IMR-90 (cell line): ENCODE data around the gene TMEM170B. TPM values are rescaled to one million over a fixed set of nuclear protein-coding genes. Genes with fewer than 3 reads are reported as not detected.

Experiments used
- ATAC-seq: fragments of 200-7000 bp; cut with Tn5 transposase; 2 replicates; pipeline ENCODE4 v1.9.1; 2020; ENCODE audit warnings: low read depth, mild to moderate bottlenecking, moderate library complexity
- BruUV-seq: library from RNA; stranded (reverse); fragments of 400-500 nt; replicated peaks from 2 replicates; lab custom pipeline; 2021; lab: Mats Ljungman, UMichigan
- CTCF ChIA-PET: fragments of 300-600 bp; formaldehyde crosslinking; extraction: SDS; loops from one replicate; lab custom pipeline; 2021; ENCODE audit warnings: antibody characterized with exemption; lab: Yijun Ruan, JAX
- POLR2A ChIA-PET: fragments of 300-600 bp; sonication (Branson Sonifier 250); formaldehyde crosslinking; loops from one replicate; lab custom pipeline; 2022; ENCODE audit warnings: antibody characterized with exemption; ENCODE audit not compliant: unreplicated experiment; lab: Charles Lee
- DNase-seq: peaks from one replicate; pipeline ENCODE4 v3.0.0; 2013
- H2AFZ ChIP-seq: replicated peaks from 2 replicates; pipeline ENCODE3; 2013; ENCODE audit warnings: low read length, mild to moderate bottlenecking; ENCODE audit not compliant: poor library complexity
- H2AK5ac ChIP-seq: 2 replicates; pipeline ENCODE4 v1.6.1; 2013; ENCODE audit warnings: low read depth, low read length, inconsistent platforms
- H2AK9ac ChIP-seq: replicated peaks from 2 replicates; pipeline ENCODE3; 2013; ENCODE audit warnings: mild to moderate bottlenecking, low read depth, low read length, moderate library complexity; ENCODE audit not compliant: poor library complexity
- H2BK120ac ChIP-seq: 2 replicates; pipeline ENCODE4 v1.6.1; 2013; ENCODE audit warnings: low read depth, low read length, inconsistent platforms
- H2BK15ac ChIP-seq: 3 replicates; pipeline ENCODE4 v1.6.1; 2013; ENCODE audit warnings: low read depth, low read length, inconsistent platforms
- H2BK20ac ChIP-seq: 2 replicates; pipeline ENCODE4 v1.6.1; 2013; ENCODE audit warnings: low read depth, mild to moderate bottlenecking, inconsistent platforms, low read length, moderate library complexity
- H2BK5ac ChIP-seq: 2 replicates; pipeline ENCODE4 v1.6.1; 2013; ENCODE audit warnings: mild to moderate bottlenecking, low read depth, low read length, inconsistent platforms; ENCODE audit not compliant: poor library complexity, severe bottlenecking
- H3K14ac ChIP-seq: replicated peaks from 2 replicates; pipeline ENCODE4 v1.6.1; 2013; ENCODE audit warnings: low read depth, low read length, inconsistent platforms
- H3K18ac ChIP-seq: 2 replicates; pipeline ENCODE4 v1.6.1; 2013; ENCODE audit warnings: low read depth, low read length, control low read depth
- H3K23ac ChIP-seq: 2 replicates; pipeline ENCODE4 v1.6.1; 2013; ENCODE audit warnings: low read depth, low read length, inconsistent platforms
- H3K27ac ChIP-seq: 2 replicates; pipeline ENCODE4 v1.5.1; 2013; ENCODE audit warnings: mild to moderate bottlenecking, control low read depth, low read length; ENCODE audit not compliant: insufficient read depth
- H3K27me3 ChIP-seq: 2 replicates; pipeline ENCODE4 v1.6.1; 2013; ENCODE audit warnings: low read length; ENCODE audit not compliant: control insufficient read depth, insufficient read depth
- H3K36me3 ChIP-seq: 2 replicates; pipeline ENCODE4 v1.6.1; 2013; ENCODE audit warnings: low read length, mixed read lengths; ENCODE audit not compliant: control insufficient read depth, insufficient read depth
- H3K4ac ChIP-seq: 2 replicates; pipeline ENCODE4 v1.6.1; 2013; ENCODE audit warnings: low read depth, low read length, inconsistent platforms
- H3K4me1 ChIP-seq: 2 replicates; pipeline ENCODE4 v1.6.1; 2013; ENCODE audit warnings: low read length, mixed read lengths; ENCODE audit not compliant: control insufficient read depth, insufficient read depth
- H3K4me2 ChIP-seq: 2 replicates; pipeline ENCODE4 v1.6.1; 2013; ENCODE audit warnings: low read depth, mild to moderate bottlenecking, control low read depth, low read length, moderate library complexity
- H3K4me3 ChIP-seq: 2 replicates; pipeline ENCODE4 v1.5.1; 2013; ENCODE audit warnings: low read depth, mild to moderate bottlenecking, control low read depth, low read length, moderate library complexity; ENCODE audit not compliant: insufficient read depth
- H3K56ac ChIP-seq: 2 replicates; pipeline ENCODE4 v1.6.1; 2013; ENCODE audit warnings: low read length, inconsistent platforms; ENCODE audit not compliant: insufficient read depth; ENCODE audit errors: extremely low read depth
- H3K79me1 ChIP-seq, 2 experiments: 2 replicates each; pipeline ENCODE4 v1.6.1; 2013; ENCODE audit warnings: low read length in 2 of 2, inconsistent platforms in 1 of 2, low read depth in 1 of 2
- H3K9ac ChIP-seq: 2 replicates; pipeline ENCODE4 v1.6.1; 2013; ENCODE audit warnings: low read depth, low read length, control low read depth
- H3K9me1 ChIP-seq: 2 replicates; pipeline ENCODE4 v1.6.1; 2013; ENCODE audit warnings: low read length, inconsistent platforms; ENCODE audit not compliant: insufficient read depth
- H3K9me3 ChIP-seq: 2 replicates; pipeline ENCODE4 v1.6.1; 2013; ENCODE audit warnings: low read length; ENCODE audit not compliant: control insufficient read depth, insufficient read depth
- H4K20me1 ChIP-seq: 2 replicates; pipeline ENCODE4 v1.6.1; 2013; ENCODE audit warnings: low read length, inconsistent platforms; ENCODE audit not compliant: insufficient read depth
- H4K5ac ChIP-seq: 2 replicates; pipeline ENCODE4 v1.6.1; 2013; ENCODE audit warnings: mild to moderate bottlenecking, low read depth, low read length, control low read depth
- H4K8ac ChIP-seq, 2 experiments: 2 replicates each; pipeline ENCODE4 v1.6.1; 2013; ENCODE audit warnings: low read depth in 2 of 2, low read length in 2 of 2, control low read depth in 1 of 2, inconsistent platforms in 1 of 2
- H4K91ac ChIP-seq: 2 replicates; pipeline ENCODE4 v1.6.1; 2013; ENCODE audit warnings: low read depth, low read length, inconsistent platforms; ENCODE audit not compliant: insufficient read depth
- BHLHE40 ChIP-seq: fragments of 150-350 bp; IDR thresholded peaks from 2 replicates; pipeline ENCODE4 v1.6.1; 2016; ENCODE audit warnings: mild to moderate bottlenecking, low read depth, low read length
- CEBPB ChIP-seq: IDR thresholded peaks from 2 replicates; pipeline ENCODE4 v1.6.1; 2012; ENCODE audit warnings: low read depth, low read length, improper control_type of control experiment
- MAFK ChIP-seq: IDR thresholded peaks from 2 replicates; pipeline ENCODE4 v1.6.1; 2012; ENCODE audit warnings: low read depth, low read length, improper control_type of control experiment
- MXI1 ChIP-seq: IDR thresholded peaks from 2 replicates; pipeline ENCODE4 v1.6.1; 2012; ENCODE audit warnings: low read depth, mild to moderate bottlenecking, low read length, moderate library complexity, borderline replicate concordance
- POLR2A ChIP-seq: IDR thresholded peaks from 2 replicates; pipeline ENCODE4 v1.6.1; 2012; ENCODE audit warnings: mild to moderate bottlenecking, low read depth, low read length
- RAD21 ChIP-seq: IDR thresholded peaks from 2 replicates; pipeline ENCODE4 v1.6.1; 2012; ENCODE audit warnings: low read length, improper control_type of control experiment
- SMC3 ChIP-seq: fragments of 150-350 bp; IDR thresholded peaks from 2 replicates; pipeline ENCODE4 v1.6.1; 2016; ENCODE audit warnings: low read depth, mild to moderate bottlenecking, antibody characterized with exemption, low read length, moderate library complexity
- WGBS, 2 experiments: methylation state at CpG; one replicate each; pipeline versions ENCODE4 v1.1.5 to v1.1.7; 2013; ENCODE audit warnings: missing lambda C conversion rate in 2 of 2; ENCODE audit not compliant: insufficient read length in 1 of 2; ENCODE audit errors: extremely low coverage in 2 of 2; 5-methylcytosine and 5-hydroxymethylcytosine counted together
- dilution Hi-C: fragments of 300-500 bp; cut with HindIII; formaldehyde crosslinking; loops from one replicate; pipeline ENCODE4 v1.14.3; 2018; ENCODE audit warnings: low sequenced_read_pairs; ENCODE audit not compliant: unreplicated experiment
- in situ Hi-C: fragments of 300-500 bp; cut with MboI; formaldehyde crosslinking; loops from 3 replicates; pipeline ENCODE4 v1.14.3; 2019; ENCODE audit warnings: low sequenced_read_pairs, inconsistent platforms, mixed read lengths
- intact Hi-C: fragments of 100-400 bp; cut with micrococcal nuclease; formaldehyde crosslinking; loops from 2 replicates; pipeline ENCODE4 v1.10.0; 2022
- polyA plus RNA-seq, 3 experiments: library from polyadenylated mRNA; depleted of rRNA; stranded (reverse); fragments of >200 nt; gene quantifications; 2 replicates each; pipeline ENCODE4 v1.2.3, GENCODE V29; 2012; ENCODE audit warnings: low replicate concordance in 1 of 3
- total RNA-seq: library from RNA; depleted of rRNA; stranded (reverse); fragments of >200 nt; gene quantifications from 2 replicates; pipeline ENCODE4 v1.2.3, GENCODE V29; 2012
- TF ChIP-seq, protein P1 (sequence below): fragments of 150-350 bp; IDR thresholded peaks from 2 replicates; pipeline ENCODE4 v1.6.1; 2017; ENCODE audit warnings: mild to moderate bottlenecking, antibody characterized with exemption, low read length, low read depth
- TF ChIP-seq, protein P2 (sequence below): fragments of 150-350 bp; IDR thresholded peaks from 2 replicates; pipeline ENCODE4 v1.6.1; 2016; ENCODE audit warnings: low read depth, mild to moderate bottlenecking, low read length, moderate library complexity, borderline replicate concordance
- TF ChIP-seq, protein P3 (sequence below): conservative IDR thresholded peaks from 2 replicates; pipeline ENCODE4 v1.5.1; 2012; ENCODE audit warnings: mild to moderate bottlenecking, low read depth, low read length, improper control_type of control experiment

TMEM170B gene
- total and polyA plus RNA-seq, 2 of the 4 experiments (the other 2 are of a cell fraction) = 0.10 to 0.18 TPM

- H4K5ac ChIP-seq = no peak overlapping the region
- WGBS, 2 experiments = no CpG with 5 or more reads among the region's 12 CpGs
- H4K91ac ChIP-seq = no peak overlapping the region
- H2AFZ ChIP-seq = peak overlapping the region; percentile 19
- H3K4me2 ChIP-seq = no peak overlapping the region
- H3K9me3 ChIP-seq = no peaks in the 10 kb centered on the region
- no peak overlapping the region for H3K9ac ChIP-seq
- in situ Hi-C loops = loop anchor here (5.0 to 10.0 kb wide), 4 partner anchors 262 to 544 kb away; partner anchors contain the start of gene NEDD9
- no peak overlapping the region for H2BK120ac ChIP-seq
- no peaks in the 10 kb centered on the region for H4K20me1 ChIP-seq
- no peak overlapping the region for H2BK5ac ChIP-seq
- H3K4me1 ChIP-seq = peaks cover 8% of the 10 kb centered on the region
- POLR2A ChIA-PET = interaction anchor here (0.7 kb wide), 1 partner anchor 441 kb away, joined by 3 read pairs; no protein-coding TSS in a partner anchor
- no peak overlapping the region for H3K27ac ChIP-seq
- CTCF ChIA-PET = interaction anchor here (0.5 to 2.8 kb wide), 21 partner anchors 9 to 403 kb away, joined by 3 to 15 read pairs (median 4); partner anchors contain the start of genes NEDD9 and SMIM13
- dilution Hi-C loops = no loop called here
- peak overlapping the region; percentile 39 for H3K23ac ChIP-seq
- H3K56ac ChIP-seq = no peak overlapping the region
- no TSS peak for BruUV-seq
- peak overlapping the region; percentile 15; the same call in 1 of the 2 replicates for H3K18ac ChIP-seq
- no peak overlapping the region for H3K4me3 ChIP-seq
- no peaks in the 10 kb centered on the region for H3K79me1 ChIP-seq
- DNase-seq (peak; percentile 84), ATAC-seq (peak; percentile 95)
- peak overlapping the region; percentile 19; the same call in 1 of the 2 replicates for H3K4ac ChIP-seq
- H3K14ac ChIP-seq = no peak overlapping the region
- no peaks in the 10 kb centered on the region for H3K27me3 ChIP-seq
- no peak overlapping the region for H4K8ac ChIP-seq
- H3K9me1 ChIP-seq = peaks cover 11% of the 10 kb centered on the region
- no peaks in the 10 kb centered on the region for H3K36me3 ChIP-seq
- H2AK9ac ChIP-seq = no peak overlapping the region
- H2AK5ac ChIP-seq = no peak overlapping the region
- H2BK20ac ChIP-seq = no peak overlapping the region
- intact Hi-C loops = loop anchor here (1.0 to 5.0 kb wide), 8 partner anchors 78 to 544 kb away; partner anchors contain the start of gene NEDD9
- H2BK15ac ChIP-seq = 0 out of 3 replicates have a peak overlapping the region, but pooled peaks have one; percentile 10
- TF ChIP-seq RAD21 = peak; percentile 98
- TF ChIP-seq, protein P1, sequence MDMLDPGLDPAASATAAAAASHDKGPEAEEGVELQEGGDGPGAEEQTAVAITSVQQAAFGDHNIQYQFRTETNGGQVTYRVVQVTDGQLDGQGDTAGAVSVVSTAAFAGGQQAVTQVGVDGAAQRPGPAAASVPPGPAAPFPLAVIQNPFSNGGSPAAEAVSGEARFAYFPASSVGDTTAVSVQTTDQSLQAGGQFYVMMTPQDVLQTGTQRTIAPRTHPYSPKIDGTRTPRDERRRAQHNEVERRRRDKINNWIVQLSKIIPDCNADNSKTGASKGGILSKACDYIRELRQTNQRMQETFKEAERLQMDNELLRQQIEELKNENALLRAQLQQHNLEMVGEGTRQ = no peak
- no peak for TF ChIP-seq MXI1
- no peak for TF ChIP-seq BHLHE40
- TF ChIP-seq SMC3 = peak; percentile 100
- TF ChIP-seq POLR2A = 0 out of 2 replicates have a peak, but pooled peaks have one; percentile 53
- no peak for TF ChIP-seq MAFK
- TF ChIP-seq, protein P2, sequence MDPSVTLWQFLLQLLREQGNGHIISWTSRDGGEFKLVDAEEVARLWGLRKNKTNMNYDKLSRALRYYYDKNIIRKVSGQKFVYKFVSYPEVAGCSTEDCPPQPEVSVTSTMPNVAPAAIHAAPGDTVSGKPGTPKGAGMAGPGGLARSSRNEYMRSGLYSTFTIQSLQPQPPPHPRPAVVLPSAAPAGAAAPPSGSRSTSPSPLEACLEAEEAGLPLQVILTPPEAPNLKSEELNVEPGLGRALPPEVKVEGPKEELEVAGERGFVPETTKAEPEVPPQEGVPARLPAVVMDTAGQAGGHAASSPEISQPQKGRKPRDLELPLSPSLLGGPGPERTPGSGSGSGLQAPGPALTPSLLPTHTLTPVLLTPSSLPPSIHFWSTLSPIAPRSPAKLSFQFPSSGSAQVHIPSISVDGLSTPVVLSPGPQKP = no peak
- TF ChIP-seq, protein P3, sequence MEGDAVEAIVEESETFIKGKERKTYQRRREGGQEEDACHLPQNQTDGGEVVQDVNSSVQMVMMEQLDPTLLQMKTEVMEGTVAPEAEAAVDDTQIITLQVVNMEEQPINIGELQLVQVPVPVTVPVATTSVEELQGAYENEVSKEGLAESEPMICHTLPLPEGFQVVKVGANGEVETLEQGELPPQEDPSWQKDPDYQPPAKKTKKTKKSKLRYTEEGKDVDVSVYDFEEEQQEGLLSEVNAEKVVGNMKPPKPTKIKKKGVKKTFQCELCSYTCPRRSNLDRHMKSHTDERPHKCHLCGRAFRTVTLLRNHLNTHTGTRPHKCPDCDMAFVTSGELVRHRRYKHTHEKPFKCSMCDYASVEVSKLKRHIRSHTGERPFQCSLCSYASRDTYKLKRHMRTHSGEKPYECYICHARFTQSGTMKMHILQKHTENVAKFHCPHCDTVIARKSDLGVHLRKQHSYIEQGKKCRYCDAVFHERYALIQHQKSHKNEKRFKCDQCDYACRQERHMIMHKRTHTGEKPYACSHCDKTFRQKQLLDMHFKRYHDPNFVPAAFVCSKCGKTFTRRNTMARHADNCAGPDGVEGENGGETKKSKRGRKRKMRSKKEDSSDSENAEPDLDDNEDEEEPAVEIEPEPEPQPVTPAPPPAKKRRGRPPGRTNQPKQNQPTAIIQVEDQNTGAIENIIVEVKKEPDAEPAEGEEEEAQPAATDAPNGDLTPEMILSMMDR = peak; percentile 99
- TF ChIP-seq CEBPB = no peak
These were observed 41.1 kb upstream of the TMEM170B start for GRCh38 chr6:11496152-11497060.
